ENCODE data around the gene ISG20. TPM values are rescaled to one million over a fixed set of nuclear protein-coding genes. Genes with fewer than 3 reads are reported as not detected.

The ISG20 gene
- total and polyA plus RNA-seq, 2 of the 8 experiments (the other 6 are each of a cell fraction or from before 2014, with no cell fraction given): 2.9 to 5.2 TPM

GRCh38 chr15:88693191-88693590 lies 54.4 kb downstream of the ISG20 start:
- H3K27ac ChIP-seq (ENCODE audit: low read depth, low read length): no peak overlapping the region
- no peak overlapping the region for H3K14ac ChIP-seq (ENCODE audit: insufficient read length)
- H2BK20ac ChIP-seq (ENCODE audit: low read length): no peak overlapping the region
- H3K27me3 ChIP-seq (replicated peaks in 1 of 4; ENCODE audit: control insufficient read depth in 3 of 4, extremely low read depth in 1 of 4, insufficient read depth in 3 of 4, low read length in 3 of 4): no peaks in the 10 kb centered on the region; a peak in 1 of 7 replicates
- no peak overlapping the region for H3K23ac ChIP-seq (ENCODE audit: insufficient read length)
- FAIRE-seq (no peak), DNase-seq (ENCODE audit: low read depth in 1 of 2, low spot score in 2 of 2) (no peak)
- H3K23me2 ChIP-seq (ENCODE audit: low read depth, low read length): no peaks in the 10 kb centered on the region
- POLR2A ChIA-PET (ENCODE audit: partially characterized antibody): no interaction called here
- H3K9ac ChIP-seq (replicated peaks in 1 of 4; ENCODE audit: extremely low read depth in 1 of 4, low read depth in 3 of 4, low read length in 3 of 4): no peak overlapping the region
- H3K79me1 ChIP-seq (ENCODE audit: low read depth, low read length): no peaks in the 10 kb centered on the region
- H3K18ac ChIP-seq (ENCODE audit: extremely low read depth, low read length): no peak overlapping the region
- H3K9me3 ChIP-seq (ENCODE audit: insufficient read depth in 2 of 2, low read depth in 1 of 2, low read length in 1 of 2): peaks cover 3 to 10% of the 10 kb centered on the region in 2 experiments; a peak in 2 of 4 replicates
- no peak overlapping the region for H4K5ac ChIP-seq (ENCODE audit: insufficient read length, low read depth, low read length)
- no peak overlapping the region for H3K4ac ChIP-seq (replicated peaks; ENCODE audit: insufficient read length, low read depth, low read length)
- H2AFZ ChIP-seq (ENCODE audit: low read length): no peak overlapping the region
- CTCF ChIA-PET (ENCODE audit: partially characterized antibody): interaction anchor here (1.0 to 2.6 kb wide), 3 partner anchors 8 to 141 kb away, joined by 3 to 8 read pairs (median 7); no protein-coding TSS in a partner anchor
- no peak overlapping the region for H2BK5ac ChIP-seq (ENCODE audit: low read depth, low read length)
- no peaks in the 10 kb centered on the region for H4K20me1 ChIP-seq (replicated peaks in 1 of 2; ENCODE audit: control insufficient read depth in 1 of 2, insufficient read depth in 2 of 2, low read length in 2 of 2)
- H2BK120ac ChIP-seq (replicated peaks; ENCODE audit: low read depth, low read length): no peak overlapping the region
- H3K56ac ChIP-seq (replicated peaks; ENCODE audit: insufficient read length, low read depth, low read length): no peak overlapping the region
- no peaks in the 10 kb centered on the region for H3K79me2 ChIP-seq (ENCODE audit: control insufficient read depth in 1 of 2, insufficient read depth in 2 of 2, low read length in 2 of 2)
- H4K8ac ChIP-seq (ENCODE audit: extremely low read depth, insufficient read depth, low read length): no peak overlapping the region
- no peaks in the 10 kb centered on the region for H3K4me1 ChIP-seq (replicated peaks in 1 of 4; ENCODE audit: control insufficient read depth in 3 of 4, insufficient read depth in 4 of 4, low read length in 3 of 4)
- no peak overlapping the region for H2AK5ac ChIP-seq (ENCODE audit: low read depth, low read length)
- no peak overlapping the region for H4K91ac ChIP-seq (replicated peaks; ENCODE audit: insufficient read length, low read length)
- H3K4me3 ChIP-seq (ENCODE audit: extremely low read depth in 1 of 4, insufficient read depth in 2 of 4, low read depth in 3 of 4, low read length in 4 of 4): no peak overlapping the region
- H2BK12ac ChIP-seq (ENCODE audit: low read depth, low read length): no peak overlapping the region
- WGBS, 2 experiments (ENCODE audit: extremely low coverage in 1 of 2, insufficient coverage in 1 of 2, insufficient read length in 1 of 2, insufficient replicate concordance in 2 of 2, low coverage in 1 of 2, low lambda C conversion rate in 2 of 2, missing lambda C conversion rate in 1 of 2): 78% methylated on average over 5 of the region's 5 CpGs; no CpG with 5 or more reads in 1 of the 2 experiments
- H3K4me2 ChIP-seq (ENCODE audit: insufficient read depth in 1 of 2, low read depth in 2 of 2, low read length in 2 of 2): no peak overlapping the region
- H3K36me3 ChIP-seq (ENCODE audit: control insufficient read depth in 2 of 4, insufficient read depth in 4 of 4, low read length in 3 of 4): no peaks in the 10 kb centered on the region
- no peak overlapping the region for H2BK15ac ChIP-seq (ENCODE audit: low read length)
- no peak for TF ChIP-seq HDAC2 (IDR thresholded peaks at IDR 0.05; ENCODE audit: borderline replicate concordance in 1 of 2, low read depth in 2 of 2, low read length in 2 of 2)
- TF ChIP-seq, protein P1, sequence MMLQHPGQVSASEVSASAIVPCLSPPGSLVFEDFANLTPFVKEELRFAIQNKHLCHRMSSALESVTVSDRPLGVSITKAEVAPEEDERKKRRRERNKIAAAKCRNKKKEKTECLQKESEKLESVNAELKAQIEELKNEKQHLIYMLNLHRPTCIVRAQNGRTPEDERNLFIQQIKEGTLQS (IDR thresholded peaks at IDR 0.05; ENCODE audit: insufficient read depth, low read depth, low read length): no peak
- TF ChIP-seq, protein P2, sequence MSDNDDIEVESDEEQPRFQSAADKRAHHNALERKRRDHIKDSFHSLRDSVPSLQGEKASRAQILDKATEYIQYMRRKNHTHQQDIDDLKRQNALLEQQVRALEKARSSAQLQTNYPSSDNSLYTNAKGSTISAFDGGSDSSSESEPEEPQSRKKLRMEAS (IDR thresholded peaks at IDR 0.05): no peak
- no peak for TF ChIP-seq RXRA (IDR thresholded peaks at IDR 0.05; ENCODE audit: insufficient read depth, low read depth, low read length)
- TF ChIP-seq RBBP5 (IDR thresholded peaks at IDR 0.05; ENCODE audit: borderline replicate concordance, low read depth, low read length): no peak
- TF ChIP-seq POU5F1 (IDR thresholded peaks at IDR 0.05; ENCODE audit: low read depth, low read length): no peak
- no peak for TF ChIP-seq BACH1 (IDR thresholded peaks at IDR 0.05; ENCODE audit: low read length)
- no peak for TF ChIP-seq SP2 (IDR thresholded peaks at IDR 0.05; ENCODE audit: low read length)
- no peak for TF ChIP-seq SIN3A (conservative IDR thresholded peaks at IDR 0.05 in 1 of 2, IDR thresholded peaks at IDR 0.05 in 1 of 2; ENCODE audit: low read depth in 1 of 2, low read length in 2 of 2)
- TF ChIP-seq ZNF274 (IDR thresholded peaks at IDR 0.05; ENCODE audit: borderline replicate concordance, extremely low read depth, low read length): no peak
- TF ChIP-seq GABPA (IDR thresholded peaks at IDR 0.05; ENCODE audit: borderline replicate concordance, insufficient read depth, low read length): no peak
- no peak for TF ChIP-seq SP1 (IDR thresholded peaks at IDR 0.05; ENCODE audit: low read depth, low read length)
- no peak for TF ChIP-seq TAF1 (IDR thresholded peaks at IDR 0.05; ENCODE audit: low read depth, low read length)
- TF ChIP-seq CREB1 (IDR thresholded peaks at IDR 0.05): no peak
